ENCODE data around the gene NOD2.

Gene NOD2

DNA sequence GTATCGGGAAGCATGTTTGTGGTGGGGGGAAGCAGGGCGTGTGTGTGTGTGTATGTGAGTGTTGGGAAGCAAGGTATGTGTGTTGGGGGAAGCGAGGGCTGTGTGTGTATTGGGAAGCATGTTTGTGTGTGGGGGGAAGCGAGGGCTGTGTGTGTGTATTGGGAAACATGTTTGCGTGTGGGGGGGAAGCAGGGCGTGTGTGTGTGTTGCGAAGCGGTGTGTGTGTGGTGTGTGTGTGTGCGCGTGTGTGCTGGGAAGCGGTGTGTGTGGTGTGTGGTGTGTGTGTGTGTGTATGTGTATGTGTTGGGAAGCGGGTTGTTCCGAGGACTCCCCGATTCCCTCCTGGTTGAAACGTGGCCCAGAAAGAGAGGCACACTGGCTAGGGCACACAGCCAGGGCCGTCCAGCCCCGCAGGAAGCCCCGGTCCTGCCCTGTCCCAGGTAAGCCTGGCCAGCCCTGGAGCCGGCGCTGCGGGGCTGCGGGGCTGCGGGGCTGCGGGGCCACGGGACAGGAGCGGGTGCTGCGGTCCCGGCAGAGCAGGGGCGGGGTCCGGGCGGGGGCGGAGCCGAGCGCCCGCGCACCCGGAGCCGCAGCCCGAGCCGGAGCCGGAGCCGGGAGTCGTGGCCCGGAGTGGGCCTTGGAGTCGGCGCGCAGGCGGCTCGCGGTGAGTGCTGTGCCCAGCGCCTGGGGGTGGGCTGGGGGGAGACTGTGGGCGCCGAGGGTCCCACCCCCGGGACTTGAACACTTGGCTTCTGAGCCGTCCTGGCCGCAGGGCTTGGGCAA, at the start of gene NOD2:
Gene NOD2 (plus strand): TSS at position 608 of the 783 bp plus-strand sequence. CDS start 5,890 bp downstream, outside the sequence.
- FAIRE-seq (no peak), DNase-seq (ENCODE audit: insufficient read length, low spot score) (no peak)
- no peak for TF ChIP-seq POLR2A (IDR thresholded peaks at IDR 0.05; ENCODE audit: low read depth, low read length)

DNA sequence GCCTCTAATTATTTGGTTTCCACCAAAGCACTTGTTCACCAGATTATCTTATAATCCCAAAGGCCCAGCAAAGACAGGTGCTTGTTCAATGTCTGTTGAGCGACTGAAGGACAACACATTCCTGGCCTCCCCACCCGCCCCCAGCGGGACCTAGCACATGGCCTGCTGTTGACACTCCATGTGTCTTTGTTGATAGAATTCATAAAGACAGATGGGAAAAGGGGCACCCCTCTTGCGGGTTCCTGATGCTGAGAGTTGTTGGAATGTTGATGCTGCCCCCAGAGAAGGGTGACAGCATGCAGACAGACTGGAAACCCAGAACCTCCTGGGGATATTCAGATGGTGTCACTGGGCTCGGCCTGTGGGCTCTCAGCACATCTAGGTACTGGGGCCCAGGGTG, 49.2 kb upstream of the NOD2 start:
- no peak for FAIRE-seq
- no peak for TF ChIP-seq POLR2A (IDR thresholded peaks at IDR 0.05; ENCODE audit: low read depth, low read length)
- DNase-seq (ENCODE audit: insufficient read length, low spot score) = no peak

DNA sequence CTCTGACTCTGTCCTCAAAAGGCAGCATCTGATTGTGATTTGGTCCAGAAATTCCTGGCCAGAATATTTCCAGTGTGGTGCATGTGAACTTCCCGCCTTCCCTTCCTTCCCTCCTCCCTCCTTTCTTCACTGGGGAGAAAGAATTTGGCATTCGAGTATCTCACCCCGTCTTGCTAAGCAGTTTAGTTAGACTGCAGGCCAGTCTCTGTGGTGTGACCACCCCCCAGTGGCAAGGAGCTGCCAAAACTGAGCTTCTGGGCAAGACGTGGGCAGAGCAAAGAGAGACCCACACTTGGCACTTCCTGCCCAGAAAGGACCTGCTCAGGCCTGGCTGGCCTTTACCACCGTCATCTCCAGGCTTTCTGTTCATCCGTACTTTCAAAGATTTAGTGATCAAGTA, 48.7 kb upstream of the NOD2 start:
- TF ChIP-seq POLR2A (IDR thresholded peaks at IDR 0.05; ENCODE audit: low read depth, low read length) = no peak
- FAIRE-seq = no peak
- no peak for DNase-seq (ENCODE audit: insufficient read length, low spot score)

DNA sequence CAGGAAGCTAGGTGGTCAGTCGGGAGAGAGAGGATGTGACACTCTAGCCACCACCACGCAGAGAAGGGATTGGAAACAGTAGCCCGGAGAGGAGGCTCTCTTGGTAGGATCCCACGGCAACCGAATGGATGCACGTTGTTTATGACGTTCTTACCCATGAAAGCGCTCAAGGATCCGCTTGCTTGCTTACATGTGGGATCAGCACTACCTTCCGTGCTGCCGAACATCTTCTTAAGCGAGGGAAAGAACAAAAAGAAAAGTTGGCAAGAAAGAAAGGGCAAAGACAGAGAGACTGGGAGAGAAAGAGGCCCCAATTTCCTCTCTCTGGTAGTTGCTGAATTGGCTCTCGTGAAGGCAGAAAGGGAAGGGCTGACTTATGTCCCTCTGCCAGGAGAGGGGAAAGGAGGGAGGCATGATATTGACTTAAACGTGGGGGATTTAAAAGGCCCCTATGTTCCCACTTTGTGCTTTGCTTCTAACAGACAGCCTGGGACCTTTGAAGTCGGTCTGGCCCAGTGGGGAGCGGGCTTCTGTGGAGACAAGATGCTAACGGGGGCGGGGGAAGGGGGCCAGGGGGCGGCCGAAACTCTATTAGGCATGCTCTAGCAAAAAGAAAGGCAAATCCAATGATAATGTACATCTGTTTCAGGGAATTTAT, 47.7 kb upstream of the NOD2 start:
- FAIRE-seq (no peak), DNase-seq (ENCODE audit: insufficient read length, low spot score) (no peak)
- TF ChIP-seq POLR2A (IDR thresholded peaks at IDR 0.05; ENCODE audit: low read depth, low read length) = no peak

DNA sequence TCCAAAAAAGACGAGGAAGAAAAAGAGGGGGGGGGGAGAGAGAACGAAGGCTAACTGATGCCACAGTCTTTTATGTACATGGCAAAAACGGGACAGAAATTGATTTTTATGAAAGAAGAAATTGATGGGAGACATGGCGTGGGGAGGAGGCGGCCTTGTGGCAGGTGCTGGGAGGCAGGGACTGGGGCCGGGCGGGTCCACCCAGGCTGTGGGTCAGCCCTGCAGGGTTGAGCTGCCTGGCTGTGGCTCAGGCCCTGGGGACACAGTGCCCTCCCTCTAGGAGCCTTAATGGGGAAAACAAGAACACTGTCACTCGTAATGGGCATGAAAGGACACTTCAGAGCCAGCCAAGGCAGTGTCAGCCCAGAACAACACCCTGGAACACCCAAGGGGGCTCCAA, 47.1 kb upstream of the NOD2 start:
- no peak for TF ChIP-seq POLR2A (IDR thresholded peaks at IDR 0.05; ENCODE audit: low read depth, low read length)
- DNase-seq (ENCODE audit: insufficient read length, low spot score) (no peak), FAIRE-seq (no peak)

DNA sequence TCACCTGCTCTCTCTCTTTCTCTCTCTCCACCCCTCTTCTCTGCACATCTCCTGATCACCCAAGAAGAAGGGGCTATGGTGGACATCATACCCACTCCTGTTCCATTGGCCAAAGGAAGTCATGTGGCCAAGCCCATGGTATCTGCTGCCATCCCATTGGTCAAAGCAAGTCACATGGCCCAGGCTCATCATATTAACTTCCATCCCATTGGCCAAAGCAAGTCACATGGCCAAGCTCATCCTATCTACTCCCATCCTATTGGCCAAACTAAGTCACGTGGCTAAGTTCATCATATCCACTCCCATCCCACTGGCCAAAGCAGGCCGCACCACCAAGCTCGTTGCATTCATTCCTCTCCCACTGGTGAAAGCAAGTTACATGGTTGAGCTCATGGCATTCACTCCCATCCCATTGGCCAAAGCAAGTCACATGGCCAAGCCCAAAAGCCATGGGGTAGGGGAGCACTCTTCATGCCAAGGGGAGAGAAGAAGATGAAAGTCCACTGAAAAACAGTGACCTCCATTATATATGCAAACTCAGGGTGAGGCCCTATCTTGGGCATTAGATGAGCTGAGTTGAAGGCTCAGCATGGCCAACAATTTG, 41.5 kb upstream of the NOD2 start:
- no peak for TF ChIP-seq POLR2A (IDR thresholded peaks at IDR 0.05; ENCODE audit: low read depth, low read length)
- FAIRE-seq = no peak
- DNase-seq (ENCODE audit: insufficient read length, low spot score) = no peak

DNA sequence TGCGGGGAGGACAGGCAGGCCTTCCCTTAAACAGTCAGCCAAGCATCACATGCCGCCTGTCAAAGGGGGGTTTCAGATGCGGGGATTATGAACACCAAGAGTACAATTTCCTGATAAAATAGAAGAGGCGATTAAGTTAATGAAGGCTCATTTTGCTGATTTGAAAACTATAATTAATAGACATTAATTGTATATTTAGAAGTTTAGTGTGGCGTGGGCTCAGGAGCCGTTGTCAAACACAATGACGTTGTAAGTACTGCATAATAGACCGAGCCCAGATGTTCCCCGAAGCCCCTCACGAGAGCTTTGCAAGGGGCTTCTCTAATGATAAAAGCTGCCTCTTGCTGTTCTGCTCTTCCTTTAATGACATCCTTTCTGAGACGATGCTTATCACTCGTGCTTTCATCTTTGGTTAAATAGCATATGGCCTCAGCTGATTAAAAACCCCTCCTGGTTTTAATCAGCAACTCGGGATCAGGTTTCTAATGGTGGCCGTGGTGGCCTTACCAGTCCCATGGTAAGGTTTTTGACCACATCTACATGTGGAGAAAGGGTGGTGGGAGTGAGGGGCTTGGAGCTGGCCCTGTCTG, 40.5 kb upstream of the NOD2 start:
- DNase-seq (ENCODE audit: insufficient read length, low spot score) (no peak), FAIRE-seq (no peak)
- no peak for TF ChIP-seq POLR2A (IDR thresholded peaks at IDR 0.05; ENCODE audit: low read depth, low read length)

DNA sequence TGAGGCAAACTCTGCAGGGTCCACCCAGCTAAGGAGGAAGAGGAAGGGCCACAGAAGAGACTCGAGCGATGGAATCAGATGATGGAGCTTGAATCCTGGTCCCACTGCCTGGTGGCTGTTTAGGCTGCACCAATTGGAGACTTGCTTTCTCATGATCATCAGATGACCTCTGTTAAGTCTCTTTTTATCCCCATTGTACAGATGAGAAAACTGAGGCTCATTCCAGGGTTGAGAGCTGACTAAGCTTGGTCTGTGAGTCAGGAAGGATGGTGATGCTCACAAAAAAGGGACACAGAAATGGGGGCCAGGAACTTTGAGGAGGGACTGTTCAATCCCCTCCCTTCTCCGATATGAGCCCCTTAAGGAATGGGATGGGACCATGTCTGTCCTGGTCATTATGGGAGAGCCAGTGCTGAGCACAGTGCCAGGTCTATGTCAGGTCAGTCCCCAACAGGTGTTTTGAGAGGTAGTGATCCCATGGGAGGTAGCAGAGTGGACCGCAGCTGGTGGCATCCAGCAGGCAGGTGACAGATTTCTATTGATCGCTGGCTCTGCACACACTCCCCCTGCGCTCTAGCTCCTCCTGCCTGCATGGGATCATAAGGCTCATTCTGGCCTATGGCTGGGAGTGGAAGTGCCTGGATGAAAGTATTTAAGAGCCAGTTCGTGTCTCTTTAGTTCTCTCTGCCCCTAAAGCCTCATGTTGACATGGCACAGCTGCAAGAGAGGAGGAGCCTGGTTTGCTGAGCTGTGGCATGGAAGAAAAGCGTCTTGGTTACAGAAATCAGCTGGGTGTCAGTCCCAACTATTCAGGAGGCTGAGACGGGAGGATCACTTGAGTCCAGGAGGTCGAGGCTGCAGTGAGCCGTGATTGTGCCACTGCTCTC, 39.5 kb upstream of the NOD2 start:
- DNase-seq (ENCODE audit: insufficient read length, low spot score) (no peak), FAIRE-seq (no peak)

DNA sequence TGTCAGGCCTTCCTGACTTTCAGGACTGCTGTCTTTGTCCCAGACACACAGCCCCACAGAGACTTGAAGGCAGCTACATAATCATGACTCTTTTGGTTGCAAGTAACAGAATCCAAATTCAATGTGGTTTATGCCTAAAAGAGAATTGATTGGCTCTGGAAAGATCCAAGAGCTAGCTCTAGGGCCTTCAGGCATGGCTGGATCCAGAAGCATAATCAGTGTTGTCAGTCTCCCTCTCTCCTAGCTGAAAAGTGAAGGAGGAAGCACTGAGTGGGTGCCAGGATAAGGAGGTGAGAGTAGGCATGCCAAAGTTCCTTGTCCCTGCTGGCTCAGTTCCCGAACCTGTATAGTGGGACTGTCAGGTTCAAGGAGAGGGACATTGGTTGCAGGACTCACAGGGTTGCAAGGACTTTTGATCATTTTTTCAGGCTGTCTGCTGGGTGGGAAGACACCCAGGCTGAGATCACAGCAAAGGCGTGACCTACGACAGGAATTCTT, 37.8 kb upstream of the NOD2 start:
- FAIRE-seq (no peak), DNase-seq (ENCODE audit: insufficient read length, low spot score) (no peak)
- no peak for TF ChIP-seq POLR2A (IDR thresholded peaks at IDR 0.05; ENCODE audit: low read depth, low read length)

More for the DNA sequence above, 39.5 kb upstream of the NOD2 start:
- no peak for TF ChIP-seq POLR2A (IDR thresholded peaks at IDR 0.05; ENCODE audit: low read depth, low read length)

DNA sequence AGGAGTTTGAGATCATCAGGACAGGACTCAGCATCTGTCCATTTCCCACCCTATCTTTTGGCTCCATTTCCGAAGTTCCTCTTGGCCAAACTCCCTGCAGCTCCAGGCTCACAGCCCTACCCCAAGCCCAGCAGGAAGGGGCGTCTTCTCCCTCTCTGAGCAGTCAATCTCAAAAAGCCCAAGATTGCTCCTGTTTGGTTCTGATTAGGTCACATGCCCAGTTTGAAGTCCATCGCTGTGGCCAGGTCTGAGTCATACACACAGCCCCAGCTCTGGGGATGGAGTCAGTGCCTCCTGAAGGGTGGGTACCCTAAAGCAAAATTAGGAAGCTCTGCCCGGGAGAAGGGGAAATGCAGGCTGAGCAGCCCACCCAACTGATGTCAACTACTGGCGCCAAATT, 36.2 kb upstream of the NOD2 start:
- FAIRE-seq (no peak), DNase-seq (ENCODE audit: insufficient read length, low spot score) (no peak)
- no peak for TF ChIP-seq POLR2A (IDR thresholded peaks at IDR 0.05; ENCODE audit: low read depth, low read length)

DNA sequence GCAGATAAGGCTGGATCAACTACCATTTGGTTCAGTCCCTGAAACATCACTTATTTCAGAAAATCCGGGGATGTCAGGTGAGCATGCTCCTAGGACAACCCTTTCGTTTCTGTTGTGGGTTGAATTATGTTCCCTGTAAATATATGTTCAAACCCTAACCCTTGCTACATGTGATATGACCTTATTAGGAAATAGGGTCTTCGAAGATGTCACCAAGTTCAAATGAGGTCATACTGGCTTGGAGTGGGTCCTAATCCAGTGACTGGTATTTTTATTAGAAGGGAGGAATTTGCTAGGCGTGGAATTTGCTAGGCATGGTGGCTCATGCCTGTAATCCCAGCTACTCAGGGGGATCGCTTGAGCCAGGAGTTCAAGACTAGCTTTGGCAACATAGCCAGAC, 33.6 kb upstream of the NOD2 start:
- no peak for TF ChIP-seq POLR2A (IDR thresholded peaks at IDR 0.05; ENCODE audit: low read depth, low read length)
- DNase-seq (ENCODE audit: insufficient read length, low spot score) (no peak), FAIRE-seq (no peak)

DNA sequence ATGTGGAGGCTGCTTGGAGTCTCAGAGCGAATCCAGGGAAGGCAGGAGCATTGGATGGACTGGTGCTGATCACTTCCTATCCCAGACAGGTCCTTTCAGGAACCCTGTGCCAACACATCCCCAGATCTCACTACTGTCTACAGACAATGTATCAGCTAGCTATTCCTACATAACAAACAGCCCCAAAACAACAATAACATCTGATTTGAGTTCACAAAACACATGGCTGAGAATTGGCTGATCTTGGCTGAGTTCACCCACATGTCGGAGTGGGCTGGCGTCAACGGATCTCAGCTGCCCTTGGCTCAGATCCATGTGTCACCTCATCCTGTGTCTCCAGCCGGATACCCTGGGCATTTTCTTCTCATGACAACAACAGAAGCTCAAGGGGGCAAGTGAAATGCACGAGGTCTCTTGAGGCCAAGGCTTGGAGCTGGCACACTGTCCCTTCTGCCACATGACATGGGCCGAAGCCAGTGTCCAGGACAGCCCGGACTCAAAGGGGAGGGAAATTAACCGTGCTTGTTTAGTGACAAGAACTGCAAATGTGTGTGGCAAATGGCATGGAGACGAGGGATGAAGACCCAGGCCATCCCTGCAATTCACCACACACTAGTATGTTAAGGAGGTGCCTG, 31.0 kb upstream of the NOD2 start:
- DNase-seq (ENCODE audit: insufficient read length, low spot score) = no peak
- TF ChIP-seq POLR2A (IDR thresholded peaks at IDR 0.05; ENCODE audit: low read depth, low read length) = no peak
- no peak for FAIRE-seq

DNA sequence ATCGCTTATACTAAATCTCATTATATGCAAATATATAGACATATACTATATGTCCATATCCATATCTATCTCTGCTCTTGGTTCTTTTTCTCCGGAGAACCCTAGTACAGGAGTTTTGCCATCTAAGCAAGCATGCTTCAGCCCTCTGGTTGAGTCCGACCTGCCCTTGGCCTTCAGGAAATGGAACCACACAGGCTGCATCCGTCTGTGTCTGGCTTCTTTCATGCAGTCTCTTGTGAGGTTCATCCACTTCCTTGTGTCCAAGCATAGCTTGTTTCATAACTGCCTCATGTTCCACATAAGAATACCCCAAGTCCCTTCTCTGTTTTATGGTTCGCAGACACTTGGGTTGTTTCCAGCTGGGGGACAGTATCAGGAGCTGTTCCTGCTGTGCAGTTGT, 29.1 kb upstream of the NOD2 start:
- no peak for TF ChIP-seq POLR2A (IDR thresholded peaks at IDR 0.05; ENCODE audit: low read depth, low read length)
- FAIRE-seq (no peak), DNase-seq (ENCODE audit: insufficient read length, low spot score) (no peak)

All from H54 (cell line).